Neutrophil (primary cell): ENCODE data around the gene HRH2.

Experiments
- H3K27ac ChIP-seq: fragments of 200-600 bp; sonication (generic); 2 replicates; pipeline ENCODE4 v1.5.1; 2016; ENCODE audit warnings: mild to moderate bottlenecking, moderate library complexity
- H3K27me3 ChIP-seq: fragments of 200-600 bp; sonication (generic); 2 replicates; pipeline ENCODE4 v1.6.0; 2016; ENCODE audit warnings: mild to moderate bottlenecking
- H3K36me3 ChIP-seq: fragments of 200-600 bp; sonication (generic); 2 replicates; pipeline ENCODE4 v1.5.1; 2017
- H3K4me1 ChIP-seq, 2 experiments: fragments of 200-600 bp in 1 of 2; sonication (generic) in 1 of 2; 1 replicate in 1 of 2; 2 replicates in 1 of 2; pipeline versions ENCODE4 v1.5.1 to v1.6.1; 2013 to 2016; ENCODE audit warnings: low read depth in 1 of 2, low read length in 1 of 2, mild to moderate bottlenecking in 1 of 2, moderate library complexity in 1 of 2; ENCODE audit not compliant: control insufficient read depth in 1 of 2, insufficient read depth in 1 of 2
- H3K4me3 ChIP-seq, 2 experiments: fragments of 200-600 bp in 1 of 2; sonication (generic) in 1 of 2; 1 replicate in 1 of 2; 2 replicates in 1 of 2; pipeline ENCODE4 v1.5.1; 2013 to 2016; ENCODE audit warnings: low read depth in 1 of 2, low read length in 1 of 2, mild to moderate bottlenecking in 1 of 2, moderate library complexity in 1 of 2
- H3K9me3 ChIP-seq: fragments of 200-600 bp; sonication (generic); 2 replicates; pipeline ENCODE4 v1.5.1; 2016
- TF ChIP-seq, protein P1 (sequence below): fragments of 200-600 bp; sonication (generic); IDR thresholded peaks from 2 replicates; pipeline ENCODE4 v1.5.1; 2016; ENCODE audit warnings: antibody characterized with exemption

The HRH2 gene

GRCh38 chr5:175689147-175689991 is 31.5 kb downstream of the HRH2 start:
- Histone ChIP-seq H3K36me3 (peaks cover 48% of the 10 kb centered on the region), H3K4me1 (peaks cover 95 to 99% of the 10 kb centered on the region in 2 experiments)

DNA sequence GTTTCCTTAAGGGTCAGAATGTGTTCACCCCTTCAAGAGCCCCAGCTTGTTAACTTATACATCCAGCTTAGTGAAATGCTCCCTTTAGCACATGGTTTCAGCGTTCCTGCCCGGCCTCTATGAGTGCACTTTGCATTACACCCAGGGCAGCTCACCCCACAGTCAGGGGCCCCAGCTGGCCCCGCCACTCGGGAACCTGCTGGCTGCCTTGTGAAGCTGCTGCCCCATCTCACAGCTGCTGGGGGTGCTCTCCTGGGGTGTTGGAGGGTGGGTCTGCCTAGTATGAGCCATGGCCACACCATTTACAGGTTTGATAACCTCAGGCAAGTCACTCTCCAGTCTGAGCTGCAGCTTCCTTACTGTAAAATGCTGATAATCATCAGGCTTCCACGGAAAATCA is 32.2 kb downstream of the HRH2 start:
- Histone ChIP-seq H3K4me1 (peaks cover 98 to 99% of the 10 kb centered on the region in 2 experiments), H3K36me3 (peaks cover 42% of the 10 kb centered on the region), H3K9me3 (no peaks in the 10 kb centered on the region), H3K27me3 (no peaks in the 10 kb centered on the region), H3K27ac (peak overlapping the region; percentile 84), H3K4me3 (peak overlapping the region; percentile 47 to 61)
- TF ChIP-seq, protein P1, sequence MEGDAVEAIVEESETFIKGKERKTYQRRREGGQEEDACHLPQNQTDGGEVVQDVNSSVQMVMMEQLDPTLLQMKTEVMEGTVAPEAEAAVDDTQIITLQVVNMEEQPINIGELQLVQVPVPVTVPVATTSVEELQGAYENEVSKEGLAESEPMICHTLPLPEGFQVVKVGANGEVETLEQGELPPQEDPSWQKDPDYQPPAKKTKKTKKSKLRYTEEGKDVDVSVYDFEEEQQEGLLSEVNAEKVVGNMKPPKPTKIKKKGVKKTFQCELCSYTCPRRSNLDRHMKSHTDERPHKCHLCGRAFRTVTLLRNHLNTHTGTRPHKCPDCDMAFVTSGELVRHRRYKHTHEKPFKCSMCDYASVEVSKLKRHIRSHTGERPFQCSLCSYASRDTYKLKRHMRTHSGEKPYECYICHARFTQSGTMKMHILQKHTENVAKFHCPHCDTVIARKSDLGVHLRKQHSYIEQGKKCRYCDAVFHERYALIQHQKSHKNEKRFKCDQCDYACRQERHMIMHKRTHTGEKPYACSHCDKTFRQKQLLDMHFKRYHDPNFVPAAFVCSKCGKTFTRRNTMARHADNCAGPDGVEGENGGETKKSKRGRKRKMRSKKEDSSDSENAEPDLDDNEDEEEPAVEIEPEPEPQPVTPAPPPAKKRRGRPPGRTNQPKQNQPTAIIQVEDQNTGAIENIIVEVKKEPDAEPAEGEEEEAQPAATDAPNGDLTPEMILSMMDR = no peak

More at GRCh38 chr5:175689147-175689991, 31.5 kb downstream of the HRH2 start:
- Histone ChIP-seq H3K27ac (peak overlapping the region; percentile 84), H3K4me3 (peak overlapping the region; percentile 47 to 61), H3K9me3 (no peaks in the 10 kb centered on the region), H3K27me3 (no peaks in the 10 kb centered on the region)
- TF ChIP-seq, protein P1 = no peak

GRCh38 chr5:175690586-175690985 is 32.7 kb downstream of the HRH2 start:
- Histone ChIP-seq H3K27me3 (no peaks in the 10 kb centered on the region), H3K36me3 (peaks cover 36% of the 10 kb centered on the region), H3K27ac (peak overlapping the region; percentile 84), H3K9me3 (no peaks in the 10 kb centered on the region), H3K4me1 (peaks cover 98 to 99% of the 10 kb centered on the region in 2 experiments), H3K4me3 (peak overlapping the region; percentile 47 to 61)
- TF ChIP-seq, protein P1 = no peak

- H3K9me3 ChIP-seq = no peaks in the 10 kb centered on the region
- H3K36me3 ChIP-seq = peaks cover 29% of the 10 kb centered on the region
- TF ChIP-seq, protein P1 = no peak
- H3K4me3 ChIP-seq = peak overlapping the region; percentile 47 to 61
- H3K27me3 ChIP-seq = no peaks in the 10 kb centered on the region
- H3K27ac ChIP-seq = peak overlapping the region; percentile 84
- peaks cover 99 to 100% of the 10 kb centered on the region in 2 experiments for H3K4me1 ChIP-seq
Measured at GRCh38 chr5:175691761-175692160, 33.9 kb downstream of the HRH2 start.

DNA sequence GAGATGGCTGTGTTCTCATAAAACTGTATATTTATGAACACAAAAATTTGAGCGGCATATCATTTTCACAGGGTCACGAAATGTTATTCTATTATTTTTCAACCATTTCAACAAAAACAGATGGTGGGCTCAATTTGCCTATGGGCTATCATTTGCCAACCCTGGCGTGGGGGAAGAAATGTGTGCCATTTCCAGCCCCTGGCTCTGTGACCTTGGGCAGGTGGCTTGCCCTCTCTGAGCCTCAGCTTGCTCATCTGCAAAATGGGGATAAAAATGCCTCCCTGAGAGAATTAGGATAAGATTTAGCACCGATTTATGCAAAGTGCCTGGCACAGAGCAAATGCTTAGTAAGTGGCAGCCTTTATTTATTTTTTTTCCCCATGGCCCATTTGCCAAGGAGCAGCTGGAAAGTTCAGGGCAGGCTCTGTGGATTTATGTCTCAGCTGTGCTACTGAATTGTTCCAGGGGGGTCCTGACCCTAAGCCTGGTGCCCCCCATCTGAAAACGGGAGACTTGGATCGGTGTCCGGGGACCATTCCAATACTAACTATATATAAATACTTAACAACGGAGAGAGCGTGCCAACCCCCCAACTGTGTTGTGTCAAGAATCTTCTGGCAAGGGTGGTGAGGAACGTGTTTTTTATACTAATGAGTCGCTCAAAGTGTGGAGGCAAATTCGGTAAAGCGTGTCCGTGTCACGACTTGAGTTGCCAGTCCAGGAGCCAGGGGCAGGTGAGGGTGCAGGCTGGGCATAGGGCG is 34.5 kb downstream of the HRH2 start:
- H3K4me1 ChIP-seq = peaks cover 96 to 98% of the 10 kb centered on the region in 2 experiments
- H3K36me3 ChIP-seq = peaks cover 24% of the 10 kb centered on the region
- H3K9me3 ChIP-seq = no peaks in the 10 kb centered on the region
- H3K27me3 ChIP-seq = no peaks in the 10 kb centered on the region
- H3K27ac ChIP-seq = peak overlapping the region; percentile 84
- peak overlapping the region in 1 of 2 experiments; percentile 27 for H3K4me3 ChIP-seq
- TF ChIP-seq, protein P1 = no peak
